Parathyroid adenoma (tissue), 2 donors: Measurements from ENCODE around the gene ZNF469.

ENCODE experiments used
- H2AFZ ChIP-seq: fragments of 300-600 bp; sonication (generic); one replicate; pipeline ENCODE4 v1.7.0; 2017; ENCODE audit warnings: antibody characterized with exemption, mild to moderate bottlenecking
- H3K27ac ChIP-seq: fragments of 300-600 bp; sonication (generic); one replicate; pipeline ENCODE4 v1.7.0; 2017
- H3K27me3 ChIP-seq: fragments of 300-600 bp; sonication (generic); one replicate; pipeline ENCODE4 v1.7.0; 2017; ENCODE audit warnings: low read length; ENCODE audit not compliant: control insufficient read depth, insufficient read depth
- H3K36me3 ChIP-seq: fragments of 300-600 bp; sonication (generic); one replicate; pipeline ENCODE4 v1.7.0; 2017; ENCODE audit warnings: low read length; ENCODE audit not compliant: control insufficient read depth, insufficient read depth
- H3K4me1 ChIP-seq: fragments of 300-600 bp; sonication (generic); one replicate; pipeline ENCODE4 v1.7.0; 2017; ENCODE audit warnings: control low read depth
- H3K4me2 ChIP-seq: fragments of 300-600 bp; sonication (generic); one replicate; pipeline ENCODE4 v1.7.0; 2017; ENCODE audit warnings: low read length
- H3K4me3 ChIP-seq: fragments of 300-600 bp; sonication (generic); one replicate; pipeline ENCODE4 v1.7.0; 2017; ENCODE audit warnings: low read depth, low read length
- H3K79me2 ChIP-seq: fragments of 300-600 bp; sonication (generic); one replicate; pipeline ENCODE4 v1.7.0; 2017; ENCODE audit warnings: control low read depth
- H3K9ac ChIP-seq: fragments of 300-600 bp; sonication (generic); one replicate; pipeline ENCODE4 v1.7.0; 2017; ENCODE audit warnings: mild to moderate bottlenecking
- H3K9me3 ChIP-seq: fragments of 300-600 bp; sonication (generic); one replicate; pipeline ENCODE4 v1.7.0; 2017; ENCODE audit warnings: low read length; ENCODE audit not compliant: control insufficient read depth
- TF ChIP-seq, protein P1 (sequence below): fragments of 300-600 bp; sonication (generic); IDR thresholded peaks from one replicate; pipeline ENCODE4 v1.7.0; 2017; ENCODE audit warnings: antibody characterized with exemption, mild to moderate bottlenecking
- donor health status: primary hyperparathyroidism.

The ZNF469 gene

DNA sequence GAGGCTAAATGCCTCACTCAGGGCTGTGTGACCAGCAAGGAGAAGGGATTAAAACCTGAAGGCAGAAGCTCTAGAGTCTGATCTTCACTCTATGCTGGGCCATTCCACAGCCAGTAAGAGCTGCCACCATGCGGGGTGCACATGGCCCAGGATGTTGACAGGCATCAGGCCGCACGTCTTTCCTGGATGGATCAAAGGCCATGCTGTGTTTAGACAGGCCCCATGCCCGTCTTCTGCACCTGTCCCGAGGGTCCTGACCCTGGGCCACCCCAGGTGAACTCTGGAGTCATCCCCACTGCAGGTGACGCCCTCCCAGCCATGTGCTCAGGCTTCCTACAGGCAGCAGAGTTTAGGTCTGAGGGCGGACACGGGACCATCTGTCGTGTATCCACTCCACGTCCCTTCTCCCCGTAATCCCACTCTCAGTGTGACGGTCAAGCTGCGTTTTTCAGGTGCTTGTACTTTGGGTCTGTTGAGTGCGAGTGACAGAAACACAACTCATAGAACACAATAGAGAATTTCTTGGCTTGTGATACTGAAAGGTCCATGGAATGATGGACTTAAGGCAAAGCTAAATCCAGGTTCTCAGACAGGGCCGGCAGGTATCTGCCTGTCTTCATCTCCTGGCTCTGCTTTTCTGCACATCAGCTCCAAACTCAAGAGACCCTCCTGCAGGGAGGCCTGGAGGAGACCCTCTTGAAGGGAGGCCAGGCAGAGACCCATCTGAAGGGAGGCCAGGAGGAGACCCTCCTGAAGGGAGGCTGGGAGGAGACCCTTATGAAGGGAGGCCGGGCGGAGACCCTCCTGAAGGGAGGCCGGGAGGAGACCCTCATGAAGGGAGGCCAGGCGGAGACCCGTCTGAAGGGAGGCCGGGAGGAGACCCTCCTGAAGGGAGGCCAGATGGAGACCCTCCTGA lies 13.2 kb downstream of the ZNF469 start:
- H3K79me2 ChIP-seq = no peaks in the 10 kb centered on the region
- H3K27ac ChIP-seq = no peak overlapping the region
- no peak overlapping the region for H2AFZ ChIP-seq
- TF ChIP-seq, protein P1, sequence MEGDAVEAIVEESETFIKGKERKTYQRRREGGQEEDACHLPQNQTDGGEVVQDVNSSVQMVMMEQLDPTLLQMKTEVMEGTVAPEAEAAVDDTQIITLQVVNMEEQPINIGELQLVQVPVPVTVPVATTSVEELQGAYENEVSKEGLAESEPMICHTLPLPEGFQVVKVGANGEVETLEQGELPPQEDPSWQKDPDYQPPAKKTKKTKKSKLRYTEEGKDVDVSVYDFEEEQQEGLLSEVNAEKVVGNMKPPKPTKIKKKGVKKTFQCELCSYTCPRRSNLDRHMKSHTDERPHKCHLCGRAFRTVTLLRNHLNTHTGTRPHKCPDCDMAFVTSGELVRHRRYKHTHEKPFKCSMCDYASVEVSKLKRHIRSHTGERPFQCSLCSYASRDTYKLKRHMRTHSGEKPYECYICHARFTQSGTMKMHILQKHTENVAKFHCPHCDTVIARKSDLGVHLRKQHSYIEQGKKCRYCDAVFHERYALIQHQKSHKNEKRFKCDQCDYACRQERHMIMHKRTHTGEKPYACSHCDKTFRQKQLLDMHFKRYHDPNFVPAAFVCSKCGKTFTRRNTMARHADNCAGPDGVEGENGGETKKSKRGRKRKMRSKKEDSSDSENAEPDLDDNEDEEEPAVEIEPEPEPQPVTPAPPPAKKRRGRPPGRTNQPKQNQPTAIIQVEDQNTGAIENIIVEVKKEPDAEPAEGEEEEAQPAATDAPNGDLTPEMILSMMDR = no peak
- H3K4me2 ChIP-seq = no peak overlapping the region
- H3K4me1 ChIP-seq = no peaks in the 10 kb centered on the region
- H3K9ac ChIP-seq = no peak overlapping the region
- H3K36me3 ChIP-seq = no peaks in the 10 kb centered on the region
- H3K9me3 ChIP-seq = no peaks in the 10 kb centered on the region
- H3K4me3 ChIP-seq = no peak overlapping the region
- H3K27me3 ChIP-seq = no peaks in the 10 kb centered on the region

DNA sequence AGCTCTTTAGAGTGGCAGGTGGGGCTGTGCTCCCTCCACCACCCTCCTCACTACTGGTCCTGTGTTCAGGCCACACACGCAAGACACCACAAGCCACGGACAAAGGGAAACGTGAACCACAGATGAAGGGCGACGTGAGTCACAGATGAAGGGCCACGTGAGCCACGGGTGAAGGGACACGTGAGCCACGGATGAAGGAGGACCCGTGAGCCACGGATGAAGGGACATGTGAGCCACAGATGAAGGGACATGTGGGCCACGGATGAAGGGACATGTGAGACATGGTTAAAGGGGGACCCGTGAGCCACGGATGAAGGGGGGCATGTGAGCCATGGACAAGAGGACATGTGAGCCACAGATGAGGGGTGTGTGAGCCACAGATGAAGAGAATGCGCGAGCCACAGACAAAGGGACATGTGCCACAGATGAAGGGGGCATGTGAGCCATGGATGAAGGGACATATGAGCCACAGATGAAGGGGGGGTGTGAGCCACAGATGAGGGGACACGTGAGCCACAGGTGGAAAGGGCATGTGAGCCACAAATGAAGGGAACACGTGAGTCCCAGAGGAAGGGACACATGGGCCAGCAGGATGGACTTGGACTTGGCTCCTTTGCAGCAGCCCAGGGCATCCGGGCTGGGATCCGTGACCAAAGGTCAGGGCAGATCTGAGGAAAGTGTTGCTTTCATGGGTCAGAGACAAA lies 15.6 kb downstream of the ZNF469 start:
- H3K9me3 ChIP-seq = no peaks in the 10 kb centered on the region
- H3K79me2 ChIP-seq = no peaks in the 10 kb centered on the region
- no peak overlapping the region for H2AFZ ChIP-seq
- H3K4me2 ChIP-seq = no peak overlapping the region
- TF ChIP-seq, protein P1 = no peak
- no peak overlapping the region for H3K4me3 ChIP-seq
- H3K4me1 ChIP-seq = no peaks in the 10 kb centered on the region
- H3K36me3 ChIP-seq = no peaks in the 10 kb centered on the region
- no peaks in the 10 kb centered on the region for H3K27me3 ChIP-seq
- H3K27ac ChIP-seq = no peak overlapping the region
- no peak overlapping the region for H3K9ac ChIP-seq

DNA sequence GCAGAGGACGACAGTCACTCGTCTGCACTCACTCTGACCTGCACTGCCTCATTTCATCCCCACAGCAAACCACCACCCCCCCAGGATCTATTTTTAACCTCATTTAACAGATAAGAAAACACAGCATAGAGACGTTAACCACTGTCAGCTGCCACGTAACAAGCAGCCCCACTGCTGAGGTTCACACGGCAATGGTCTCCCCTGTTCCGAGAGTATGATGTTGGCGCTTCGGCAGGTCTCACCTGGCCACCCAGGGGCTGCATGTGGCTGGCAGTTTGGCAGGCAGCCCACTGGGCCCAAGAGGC lies 16.1 kb downstream of the ZNF469 start:
- H2AFZ ChIP-seq = no peak overlapping the region
- no peaks in the 10 kb centered on the region for H3K27me3 ChIP-seq
- no peaks in the 10 kb centered on the region for H3K79me2 ChIP-seq
- H3K9ac ChIP-seq = no peak overlapping the region
- TF ChIP-seq, protein P1 = no peak
- H3K4me2 ChIP-seq = no peak overlapping the region
- H3K36me3 ChIP-seq = no peaks in the 10 kb centered on the region
- no peak overlapping the region for H3K27ac ChIP-seq
- no peaks in the 10 kb centered on the region for H3K4me1 ChIP-seq
- H3K4me3 ChIP-seq = no peak overlapping the region
- no peaks in the 10 kb centered on the region for H3K9me3 ChIP-seq

DNA sequence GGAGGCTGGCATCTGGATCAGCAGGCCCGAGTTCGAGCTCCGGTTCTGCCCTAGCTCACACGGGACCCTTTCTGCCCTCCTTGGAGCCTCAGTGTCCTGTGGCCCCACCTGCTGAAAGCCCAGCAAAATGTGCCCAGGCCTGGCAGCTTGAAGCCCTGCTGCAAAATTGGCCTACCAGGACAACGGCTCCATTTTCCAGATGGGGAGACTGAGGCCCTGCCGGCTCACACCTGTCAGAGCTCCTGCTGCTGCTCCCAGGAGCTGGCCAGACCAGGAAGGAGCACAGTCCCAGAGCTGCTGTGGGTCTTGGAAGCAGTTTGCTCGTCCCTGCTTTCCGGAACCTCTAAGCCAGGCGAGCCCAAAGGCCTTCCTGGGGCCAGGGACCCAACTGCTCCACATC lies 17.4 kb downstream of the ZNF469 start:
- no peaks in the 10 kb centered on the region for H3K9me3 ChIP-seq
- H3K27me3 ChIP-seq = no peaks in the 10 kb centered on the region
- no peak overlapping the region for H3K4me2 ChIP-seq
- H3K27ac ChIP-seq = no peak overlapping the region
- no peaks in the 10 kb centered on the region for H3K36me3 ChIP-seq
- no peak overlapping the region for H3K4me3 ChIP-seq
- no peak overlapping the region for H2AFZ ChIP-seq
- TF ChIP-seq, protein P1 = no peak
- H3K79me2 ChIP-seq = no peaks in the 10 kb centered on the region
- H3K9ac ChIP-seq = no peak overlapping the region
- no peaks in the 10 kb centered on the region for H3K4me1 ChIP-seq
